Parathyroid adenoma (tissue), 2 donors: ENCODE results near the gene C16orf86.

Experiments
- H2AFZ ChIP-seq: fragments of 300-600 bp; sonication (generic); one replicate; pipeline ENCODE4 v1.7.0; 2017; ENCODE audit warnings: antibody characterized with exemption, mild to moderate bottlenecking
- H3K27ac ChIP-seq: fragments of 300-600 bp; sonication (generic); one replicate; pipeline ENCODE4 v1.7.0; 2017
- H3K27me3 ChIP-seq: fragments of 300-600 bp; sonication (generic); one replicate; pipeline ENCODE4 v1.7.0; 2017; ENCODE audit warnings: low read length; ENCODE audit not compliant: control insufficient read depth, insufficient read depth
- H3K36me3 ChIP-seq: fragments of 300-600 bp; sonication (generic); one replicate; pipeline ENCODE4 v1.7.0; 2017; ENCODE audit warnings: low read length; ENCODE audit not compliant: control insufficient read depth, insufficient read depth
- H3K4me1 ChIP-seq: fragments of 300-600 bp; sonication (generic); one replicate; pipeline ENCODE4 v1.7.0; 2017; ENCODE audit warnings: control low read depth
- H3K4me2 ChIP-seq: fragments of 300-600 bp; sonication (generic); one replicate; pipeline ENCODE4 v1.7.0; 2017; ENCODE audit warnings: low read length
- H3K4me3 ChIP-seq: fragments of 300-600 bp; sonication (generic); one replicate; pipeline ENCODE4 v1.7.0; 2017; ENCODE audit warnings: low read depth, low read length
- H3K79me2 ChIP-seq: fragments of 300-600 bp; sonication (generic); one replicate; pipeline ENCODE4 v1.7.0; 2017; ENCODE audit warnings: control low read depth
- H3K9ac ChIP-seq: fragments of 300-600 bp; sonication (generic); one replicate; pipeline ENCODE4 v1.7.0; 2017; ENCODE audit warnings: mild to moderate bottlenecking
- H3K9me3 ChIP-seq: fragments of 300-600 bp; sonication (generic); one replicate; pipeline ENCODE4 v1.7.0; 2017; ENCODE audit warnings: low read length; ENCODE audit not compliant: control insufficient read depth
- TF ChIP-seq, protein P1 (sequence below): fragments of 300-600 bp; sonication (generic); IDR thresholded peaks from one replicate; pipeline ENCODE4 v1.7.0; 2017; ENCODE audit warnings: antibody characterized with exemption, mild to moderate bottlenecking
- donor health status: primary hyperparathyroidism.

Gene C16orf86

DNA sequence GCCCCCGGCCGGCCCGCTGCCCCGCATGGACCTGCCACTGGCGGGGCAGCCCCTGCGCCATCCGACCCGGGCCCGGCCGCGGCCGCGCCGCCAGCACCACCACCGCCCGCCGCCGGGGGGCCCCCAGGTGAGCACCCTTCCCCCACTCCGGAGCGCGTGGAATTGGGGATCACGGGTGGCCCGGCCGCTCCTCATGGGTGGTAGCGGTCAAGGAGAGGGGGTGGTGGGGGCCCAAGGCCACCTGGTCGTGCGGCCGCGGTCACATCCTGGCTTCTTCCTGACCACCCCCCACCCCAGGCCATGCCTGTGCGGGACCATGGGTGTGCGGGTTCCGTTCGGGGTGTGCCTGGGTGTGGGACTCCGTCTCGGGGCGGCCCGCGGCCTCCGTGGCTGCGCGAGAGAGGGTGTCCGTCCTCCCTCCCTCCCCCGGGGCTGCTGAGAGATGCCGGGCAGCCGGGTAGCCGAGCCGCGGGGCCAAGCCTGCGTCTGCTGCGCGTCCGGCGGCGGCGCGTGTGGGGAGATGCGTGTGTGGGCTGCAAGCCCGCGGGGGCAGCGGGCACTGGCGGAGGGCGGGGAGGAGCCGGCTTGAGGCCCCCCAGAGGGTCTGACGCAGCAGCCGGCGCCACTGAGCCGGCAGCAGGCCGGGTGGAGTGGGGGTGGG, 13.4 kb upstream of the C16orf86 start:
- peak overlapping the region; percentile 42 for H3K4me2 ChIP-seq
- H3K4me3 ChIP-seq: peak overlapping the region; percentile 16
- peak overlapping the region; percentile 81 for H2AFZ ChIP-seq
- no peaks in the 10 kb centered on the region for H3K4me1 ChIP-seq
- H3K27ac ChIP-seq: no peak overlapping the region
- no peaks in the 10 kb centered on the region for H3K79me2 ChIP-seq
- no peaks in the 10 kb centered on the region for H3K9me3 ChIP-seq
- TF ChIP-seq, protein P1, sequence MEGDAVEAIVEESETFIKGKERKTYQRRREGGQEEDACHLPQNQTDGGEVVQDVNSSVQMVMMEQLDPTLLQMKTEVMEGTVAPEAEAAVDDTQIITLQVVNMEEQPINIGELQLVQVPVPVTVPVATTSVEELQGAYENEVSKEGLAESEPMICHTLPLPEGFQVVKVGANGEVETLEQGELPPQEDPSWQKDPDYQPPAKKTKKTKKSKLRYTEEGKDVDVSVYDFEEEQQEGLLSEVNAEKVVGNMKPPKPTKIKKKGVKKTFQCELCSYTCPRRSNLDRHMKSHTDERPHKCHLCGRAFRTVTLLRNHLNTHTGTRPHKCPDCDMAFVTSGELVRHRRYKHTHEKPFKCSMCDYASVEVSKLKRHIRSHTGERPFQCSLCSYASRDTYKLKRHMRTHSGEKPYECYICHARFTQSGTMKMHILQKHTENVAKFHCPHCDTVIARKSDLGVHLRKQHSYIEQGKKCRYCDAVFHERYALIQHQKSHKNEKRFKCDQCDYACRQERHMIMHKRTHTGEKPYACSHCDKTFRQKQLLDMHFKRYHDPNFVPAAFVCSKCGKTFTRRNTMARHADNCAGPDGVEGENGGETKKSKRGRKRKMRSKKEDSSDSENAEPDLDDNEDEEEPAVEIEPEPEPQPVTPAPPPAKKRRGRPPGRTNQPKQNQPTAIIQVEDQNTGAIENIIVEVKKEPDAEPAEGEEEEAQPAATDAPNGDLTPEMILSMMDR: peak; percentile 32
- H3K36me3 ChIP-seq: no peaks in the 10 kb centered on the region
- peak overlapping the region; percentile 35 for H3K9ac ChIP-seq
- H3K27me3 ChIP-seq: peaks cover 6% of the 10 kb centered on the region

DNA sequence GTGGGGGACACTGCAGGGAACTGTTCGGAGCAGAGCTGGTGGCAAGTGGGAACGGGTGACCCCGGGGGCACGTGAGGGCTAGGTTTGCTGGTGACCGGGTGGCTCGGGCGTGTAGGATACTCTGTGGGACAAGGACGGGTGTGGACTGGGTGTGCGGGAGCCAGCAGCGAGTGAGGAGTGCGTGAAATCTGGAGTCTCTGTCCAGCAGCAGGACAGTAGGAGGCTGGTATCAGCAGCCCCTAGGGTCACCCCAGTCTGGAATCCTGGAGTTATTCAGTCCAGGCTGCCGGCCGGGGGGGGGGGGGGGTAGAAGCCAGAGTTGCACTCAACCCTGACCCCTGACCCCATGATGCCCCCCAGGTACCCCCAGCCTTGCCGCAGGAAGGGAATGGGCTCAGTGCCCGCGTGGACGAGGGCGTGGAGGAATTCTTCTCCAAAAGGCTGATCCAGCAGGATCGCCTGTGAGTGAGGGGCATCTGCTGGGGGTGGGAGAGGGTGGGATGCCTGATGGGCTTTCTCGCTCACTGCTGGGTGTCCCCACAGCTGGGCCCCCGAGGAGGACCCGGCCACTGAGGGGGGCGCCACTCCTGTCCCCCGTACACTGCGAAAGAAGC, 12.7 kb upstream of the C16orf86 start:
- Histone ChIP-seq H3K27ac (no peak overlapping the region), H3K9me3 (no peaks in the 10 kb centered on the region), H3K4me2 (peak overlapping the region; percentile 42), H3K4me1 (no peaks in the 10 kb centered on the region), H3K9ac (no peak overlapping the region), H3K4me3 (no peak overlapping the region), H3K36me3 (no peaks in the 10 kb centered on the region), H2AFZ (peak overlapping the region; percentile 81), H3K79me2 (no peaks in the 10 kb centered on the region), H3K27me3 (peaks cover under 1% of the 10 kb centered on the region)
- TF ChIP-seq, protein P1: no peak

DNA sequence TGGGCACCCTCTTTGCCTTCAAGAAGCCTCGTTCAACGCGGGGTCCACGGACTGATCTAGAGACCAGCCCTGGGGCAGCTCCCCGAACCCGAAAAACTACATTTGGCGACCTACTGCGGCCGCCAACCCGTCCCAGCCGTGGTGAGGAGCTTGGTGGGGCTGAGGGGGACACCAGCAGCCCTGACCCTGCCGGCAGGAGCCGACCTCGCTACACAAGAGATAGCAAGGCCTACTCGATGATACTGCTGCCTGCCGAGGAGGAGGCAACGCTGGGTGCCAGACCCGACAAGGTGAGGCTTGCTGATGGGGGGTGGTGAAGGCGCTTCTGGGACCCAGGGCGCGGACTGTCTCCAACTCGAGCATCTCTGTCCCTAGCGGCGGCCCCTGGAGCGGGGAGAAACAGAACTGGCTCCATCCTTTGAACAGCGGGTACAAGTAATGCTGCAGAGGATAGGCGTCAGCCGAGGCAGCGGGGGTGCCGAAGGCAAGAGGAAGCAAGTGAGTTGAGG, 12.2 kb upstream of the C16orf86 start:
- Histone ChIP-seq H2AFZ (no peak overlapping the region), H3K27me3 (no peaks in the 10 kb centered on the region), H3K36me3 (no peaks in the 10 kb centered on the region), H3K9ac (no peak overlapping the region), H3K79me2 (no peaks in the 10 kb centered on the region), H3K4me2 (no peak overlapping the region), H3K9me3 (no peaks in the 10 kb centered on the region), H3K27ac (no peak overlapping the region), H3K4me1 (no peaks in the 10 kb centered on the region), H3K4me3 (no peak overlapping the region)
- TF ChIP-seq, protein P1: no peak

DNA sequence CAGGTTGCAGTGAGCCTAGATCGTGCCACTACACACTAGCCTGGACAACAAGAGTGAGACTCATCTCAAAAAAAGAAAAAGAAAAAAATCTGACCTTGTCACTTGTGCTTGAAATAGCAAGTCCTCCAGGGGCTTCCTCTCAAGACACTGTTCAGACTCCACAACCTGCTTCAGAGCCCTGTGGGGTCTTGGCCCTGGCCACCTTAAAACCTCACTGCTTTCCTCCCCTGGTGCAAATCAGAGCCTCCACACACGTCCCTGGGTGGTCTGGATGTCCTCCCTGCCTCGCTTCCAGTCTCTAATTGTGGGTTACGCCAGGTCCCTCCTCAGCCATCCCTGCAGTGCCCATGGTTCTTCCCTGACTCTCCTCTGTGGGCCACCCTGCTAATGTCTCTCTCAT, 11.3 kb upstream of the C16orf86 start:
- Histone ChIP-seq H3K9me3 (no peaks in the 10 kb centered on the region), H3K79me2 (no peaks in the 10 kb centered on the region), H3K4me3 (no peak overlapping the region), H3K27ac (no peak overlapping the region), H2AFZ (no peak overlapping the region), H3K27me3 (no peaks in the 10 kb centered on the region), H3K4me1 (no peaks in the 10 kb centered on the region), H3K9ac (no peak overlapping the region), H3K36me3 (no peaks in the 10 kb centered on the region), H3K4me2 (no peak overlapping the region)
- TF ChIP-seq, protein P1: no peak
